IMR-90 (cell line): ENCODE data around the gene DCAF17. TPM values are rescaled to one million over a fixed set of nuclear protein-coding genes. Genes with fewer than 3 reads are reported as not detected.

ENCODE experiments used
- ATAC-seq: fragments of 200-7000 bp; cut with Tn5 transposase; 2 replicates; pipeline ENCODE4 v1.9.1; 2020; ENCODE audit warnings: low read depth, mild to moderate bottlenecking, moderate library complexity
- BruUV-seq: library from RNA; stranded (reverse); fragments of 400-500 nt; replicated peaks from 2 replicates; lab custom pipeline; 2021; lab: Mats Ljungman, UMichigan
- CTCF ChIA-PET: fragments of 300-600 bp; formaldehyde crosslinking; extraction: SDS; loops from one replicate; lab custom pipeline; 2021; ENCODE audit warnings: antibody characterized with exemption; lab: Yijun Ruan, JAX
- POLR2A ChIA-PET: fragments of 300-600 bp; sonication (Branson Sonifier 250); formaldehyde crosslinking; loops from one replicate; lab custom pipeline; 2022; ENCODE audit warnings: antibody characterized with exemption; ENCODE audit not compliant: unreplicated experiment; lab: Charles Lee
- DNase-seq: peaks from one replicate; pipeline ENCODE4 v3.0.0; 2013
- H2AFZ ChIP-seq: replicated peaks from 2 replicates; pipeline ENCODE3; 2013; ENCODE audit warnings: low read length, mild to moderate bottlenecking; ENCODE audit not compliant: poor library complexity
- H2AK5ac ChIP-seq: 2 replicates; pipeline ENCODE4 v1.6.1; 2013; ENCODE audit warnings: low read depth, low read length, inconsistent platforms
- H2AK9ac ChIP-seq: replicated peaks from 2 replicates; pipeline ENCODE3; 2013; ENCODE audit warnings: mild to moderate bottlenecking, low read depth, low read length, moderate library complexity; ENCODE audit not compliant: poor library complexity
- H2BK120ac ChIP-seq: 2 replicates; pipeline ENCODE4 v1.6.1; 2013; ENCODE audit warnings: low read depth, low read length, inconsistent platforms
- H2BK15ac ChIP-seq: 3 replicates; pipeline ENCODE4 v1.6.1; 2013; ENCODE audit warnings: low read depth, low read length, inconsistent platforms
- H2BK20ac ChIP-seq: 2 replicates; pipeline ENCODE4 v1.6.1; 2013; ENCODE audit warnings: low read depth, mild to moderate bottlenecking, inconsistent platforms, low read length, moderate library complexity
- H2BK5ac ChIP-seq: 2 replicates; pipeline ENCODE4 v1.6.1; 2013; ENCODE audit warnings: mild to moderate bottlenecking, low read depth, low read length, inconsistent platforms; ENCODE audit not compliant: poor library complexity, severe bottlenecking
- H3K14ac ChIP-seq: replicated peaks from 2 replicates; pipeline ENCODE4 v1.6.1; 2013; ENCODE audit warnings: low read depth, low read length, inconsistent platforms
- H3K18ac ChIP-seq: 2 replicates; pipeline ENCODE4 v1.6.1; 2013; ENCODE audit warnings: low read depth, low read length, control low read depth
- H3K23ac ChIP-seq: 2 replicates; pipeline ENCODE4 v1.6.1; 2013; ENCODE audit warnings: low read depth, low read length, inconsistent platforms
- H3K27ac ChIP-seq: 2 replicates; pipeline ENCODE4 v1.5.1; 2013; ENCODE audit warnings: mild to moderate bottlenecking, control low read depth, low read length; ENCODE audit not compliant: insufficient read depth
- H3K27me3 ChIP-seq: 2 replicates; pipeline ENCODE4 v1.6.1; 2013; ENCODE audit warnings: low read length; ENCODE audit not compliant: control insufficient read depth, insufficient read depth
- H3K36me3 ChIP-seq: 2 replicates; pipeline ENCODE4 v1.6.1; 2013; ENCODE audit warnings: low read length, mixed read lengths; ENCODE audit not compliant: control insufficient read depth, insufficient read depth
- H3K4ac ChIP-seq: 2 replicates; pipeline ENCODE4 v1.6.1; 2013; ENCODE audit warnings: low read depth, low read length, inconsistent platforms
- H3K4me1 ChIP-seq: 2 replicates; pipeline ENCODE4 v1.6.1; 2013; ENCODE audit warnings: low read length, mixed read lengths; ENCODE audit not compliant: control insufficient read depth, insufficient read depth
- H3K4me2 ChIP-seq: 2 replicates; pipeline ENCODE4 v1.6.1; 2013; ENCODE audit warnings: low read depth, mild to moderate bottlenecking, control low read depth, low read length, moderate library complexity
- H3K4me3 ChIP-seq: 2 replicates; pipeline ENCODE4 v1.5.1; 2013; ENCODE audit warnings: low read depth, mild to moderate bottlenecking, control low read depth, low read length, moderate library complexity; ENCODE audit not compliant: insufficient read depth
- H3K56ac ChIP-seq: 2 replicates; pipeline ENCODE4 v1.6.1; 2013; ENCODE audit warnings: low read length, inconsistent platforms; ENCODE audit not compliant: insufficient read depth; ENCODE audit errors: extremely low read depth
- H3K79me1 ChIP-seq, 2 experiments: 2 replicates each; pipeline ENCODE4 v1.6.1; 2013; ENCODE audit warnings: low read length in 2 of 2, inconsistent platforms in 1 of 2, low read depth in 1 of 2
- H3K9ac ChIP-seq: 2 replicates; pipeline ENCODE4 v1.6.1; 2013; ENCODE audit warnings: low read depth, low read length, control low read depth
- H3K9me1 ChIP-seq: 2 replicates; pipeline ENCODE4 v1.6.1; 2013; ENCODE audit warnings: low read length, inconsistent platforms; ENCODE audit not compliant: insufficient read depth
- H3K9me3 ChIP-seq: 2 replicates; pipeline ENCODE4 v1.6.1; 2013; ENCODE audit warnings: low read length; ENCODE audit not compliant: control insufficient read depth, insufficient read depth
- H4K20me1 ChIP-seq: 2 replicates; pipeline ENCODE4 v1.6.1; 2013; ENCODE audit warnings: low read length, inconsistent platforms; ENCODE audit not compliant: insufficient read depth
- H4K5ac ChIP-seq: 2 replicates; pipeline ENCODE4 v1.6.1; 2013; ENCODE audit warnings: mild to moderate bottlenecking, low read depth, low read length, control low read depth
- H4K8ac ChIP-seq, 2 experiments: 2 replicates each; pipeline ENCODE4 v1.6.1; 2013; ENCODE audit warnings: low read depth in 2 of 2, low read length in 2 of 2, control low read depth in 1 of 2, inconsistent platforms in 1 of 2
- H4K91ac ChIP-seq: 2 replicates; pipeline ENCODE4 v1.6.1; 2013; ENCODE audit warnings: low read depth, low read length, inconsistent platforms; ENCODE audit not compliant: insufficient read depth
- BHLHE40 ChIP-seq: fragments of 150-350 bp; IDR thresholded peaks from 2 replicates; pipeline ENCODE4 v1.6.1; 2016; ENCODE audit warnings: mild to moderate bottlenecking, low read depth, low read length
- CEBPB ChIP-seq: IDR thresholded peaks from 2 replicates; pipeline ENCODE4 v1.6.1; 2012; ENCODE audit warnings: low read depth, low read length, improper control_type of control experiment
- CTCF ChIP-seq: conservative IDR thresholded peaks from 2 replicates; pipeline ENCODE4 v1.5.1; 2012; ENCODE audit warnings: mild to moderate bottlenecking, low read depth, low read length, improper control_type of control experiment
- ELK1 ChIP-seq: fragments of 150-350 bp; IDR thresholded peaks from 2 replicates; pipeline ENCODE4 v1.6.1; 2016; ENCODE audit warnings: low read depth, mild to moderate bottlenecking, low read length, moderate library complexity, borderline replicate concordance
- FOS ChIP-seq: fragments of 150-350 bp; IDR thresholded peaks from 2 replicates; pipeline ENCODE4 v1.6.1; 2016; ENCODE audit warnings: low read depth, low read length
- MAFK ChIP-seq: IDR thresholded peaks from 2 replicates; pipeline ENCODE4 v1.6.1; 2012; ENCODE audit warnings: low read depth, low read length, improper control_type of control experiment
- MXI1 ChIP-seq: IDR thresholded peaks from 2 replicates; pipeline ENCODE4 v1.6.1; 2012; ENCODE audit warnings: low read depth, mild to moderate bottlenecking, low read length, moderate library complexity, borderline replicate concordance
- NFE2L2 ChIP-seq: fragments of 150-350 bp; IDR thresholded peaks from 2 replicates; pipeline ENCODE4 v1.6.1; 2016; ENCODE audit warnings: low read depth, mild to moderate bottlenecking, low read length
- POLR2A ChIP-seq: IDR thresholded peaks from 2 replicates; pipeline ENCODE4 v1.6.1; 2012; ENCODE audit warnings: mild to moderate bottlenecking, low read depth, low read length
- RFX5 ChIP-seq: IDR thresholded peaks from 2 replicates; pipeline ENCODE4 v1.8.0; 2012; ENCODE audit warnings: low read depth, mild to moderate bottlenecking, low read length, moderate library complexity
- WGBS, 2 experiments: methylation state at CpG; one replicate each; pipeline versions ENCODE4 v1.1.5 to v1.1.7; 2013; ENCODE audit warnings: missing lambda C conversion rate in 2 of 2; ENCODE audit not compliant: insufficient read length in 1 of 2; ENCODE audit errors: extremely low coverage in 2 of 2; 5-methylcytosine and 5-hydroxymethylcytosine counted together
- dilution Hi-C: fragments of 300-500 bp; cut with HindIII; formaldehyde crosslinking; loops from one replicate; pipeline ENCODE4 v1.14.3; 2018; ENCODE audit warnings: low sequenced_read_pairs; ENCODE audit not compliant: unreplicated experiment
- in situ Hi-C: fragments of 300-500 bp; cut with MboI; formaldehyde crosslinking; loops from 3 replicates; pipeline ENCODE4 v1.14.3; 2019; ENCODE audit warnings: low sequenced_read_pairs, inconsistent platforms, mixed read lengths
- intact Hi-C: fragments of 100-400 bp; cut with micrococcal nuclease; formaldehyde crosslinking; loops from 2 replicates; pipeline ENCODE4 v1.10.0; 2022
- polyA plus RNA-seq, 3 experiments: library from polyadenylated mRNA; depleted of rRNA; stranded (reverse); fragments of >200 nt; gene quantifications; 2 replicates each; pipeline ENCODE4 v1.2.3, GENCODE V29; 2012; ENCODE audit warnings: low replicate concordance in 1 of 3
- total RNA-seq: library from RNA; depleted of rRNA; stranded (reverse); fragments of >200 nt; gene quantifications from 2 replicates; pipeline ENCODE4 v1.2.3, GENCODE V29; 2012

DCAF17 gene
- total and polyA plus RNA-seq, 2 of the 4 experiments (the other 2 are of a cell fraction): 6.7 to 13.1 TPM

GRCh38 chr2:171389780-171390179, 44.2 kb upstream of the DCAF17 start:
- ATAC-seq (no peak), DNase-seq (no peak)
- no peaks in the 10 kb centered on the region for H3K36me3 ChIP-seq
- H3K9ac ChIP-seq: no peak overlapping the region
- H3K56ac ChIP-seq: no peak overlapping the region
- BruUV-seq: no TSS peak
- no peak overlapping the region for H2BK5ac ChIP-seq
- H3K23ac ChIP-seq: no peak overlapping the region
- no peak overlapping the region for H3K14ac ChIP-seq
- POLR2A ChIA-PET: no interaction called here
- H3K4me1 ChIP-seq: peaks cover 3% of the 10 kb centered on the region
- H3K18ac ChIP-seq: no peak overlapping the region
- intact Hi-C loops: no loop called here
- no peak overlapping the region for H2AFZ ChIP-seq
- H3K4me2 ChIP-seq: no peak overlapping the region
- H4K8ac ChIP-seq: no peak overlapping the region
- no peak overlapping the region for H4K91ac ChIP-seq
- H3K79me1 ChIP-seq: peaks cover 3 to 8% of the 10 kb centered on the region in 2 experiments; a peak in 2 of 4 replicates
- H4K5ac ChIP-seq: no peak overlapping the region
- no peak overlapping the region for H2BK15ac ChIP-seq
- in situ Hi-C loops: no loop called here
- TF ChIP-seq NFE2L2 (no peak), FOS (no peak), CEBPB (no peak), ELK1 (no peak), CTCF (no peak), RFX5 (no peak), MXI1 (no peak), BHLHE40 (no peak), MAFK (no peak), POLR2A (no peak)
- whole genome bisulfite sequencing, 2 experiments: no CpG with 5 or more reads among the region's 1 CpG
- H3K4me3 ChIP-seq: no peak overlapping the region
- no peaks in the 10 kb centered on the region for H3K9me3 ChIP-seq
- H3K27me3 ChIP-seq: no peaks in the 10 kb centered on the region
- CTCF ChIA-PET: interaction anchor here (0.6 to 0.8 kb wide), 2 partner anchors 9 to 98 kb away, joined by 4 to 5 read pairs; no protein-coding TSS in a partner anchor
- no peaks in the 10 kb centered on the region for H4K20me1 ChIP-seq
- H2BK120ac ChIP-seq: no peak overlapping the region
- dilution Hi-C loops: no loop called here
- 0 out of 2 replicates have a peak, but pooled peaks cover 4% of the 10 kb centered on the region for H3K9me1 ChIP-seq
- no peak overlapping the region for H2AK9ac ChIP-seq
- H3K4ac ChIP-seq: no peak overlapping the region
- H2AK5ac ChIP-seq: no peak overlapping the region
- no peak overlapping the region for H3K27ac ChIP-seq
- H2BK20ac ChIP-seq: no peak overlapping the region
